GM12873 (cell line): ENCODE results near the gene DYNC1I2.

ENCODE experiments used
- TF ChIP-seq, protein P1 (sequence below): IDR thresholded peaks from 2 replicates; pipeline ENCODE4 v1.5.1; 2012; ENCODE audit warnings: low read depth, mild to moderate bottlenecking, moderate library complexity, low read length, control low read depth; ENCODE audit not compliant: insufficient read depth; ENCODE audit errors: missing control alignments

Gene DYNC1I2

DNA sequence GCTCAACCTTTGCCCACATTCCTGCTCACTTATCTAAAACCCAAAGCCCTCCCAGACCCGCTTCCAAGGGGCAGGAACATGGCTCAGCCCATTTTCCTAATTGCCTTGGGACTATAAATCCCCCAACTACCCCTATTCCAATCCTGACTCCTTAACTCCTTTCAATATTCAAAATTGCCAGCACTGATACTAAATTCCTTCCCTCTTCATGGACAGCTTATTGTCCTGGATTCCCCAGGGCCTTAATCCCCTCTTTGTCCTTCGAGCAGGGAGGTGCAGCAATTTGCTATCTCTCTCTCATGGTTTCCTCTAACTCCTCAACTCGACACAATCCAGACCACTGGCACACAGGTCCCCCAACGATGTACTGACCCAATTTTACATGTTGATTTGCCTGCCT, 107.6 kb downstream of the DYNC1I2 start:
- TF ChIP-seq, protein P1, sequence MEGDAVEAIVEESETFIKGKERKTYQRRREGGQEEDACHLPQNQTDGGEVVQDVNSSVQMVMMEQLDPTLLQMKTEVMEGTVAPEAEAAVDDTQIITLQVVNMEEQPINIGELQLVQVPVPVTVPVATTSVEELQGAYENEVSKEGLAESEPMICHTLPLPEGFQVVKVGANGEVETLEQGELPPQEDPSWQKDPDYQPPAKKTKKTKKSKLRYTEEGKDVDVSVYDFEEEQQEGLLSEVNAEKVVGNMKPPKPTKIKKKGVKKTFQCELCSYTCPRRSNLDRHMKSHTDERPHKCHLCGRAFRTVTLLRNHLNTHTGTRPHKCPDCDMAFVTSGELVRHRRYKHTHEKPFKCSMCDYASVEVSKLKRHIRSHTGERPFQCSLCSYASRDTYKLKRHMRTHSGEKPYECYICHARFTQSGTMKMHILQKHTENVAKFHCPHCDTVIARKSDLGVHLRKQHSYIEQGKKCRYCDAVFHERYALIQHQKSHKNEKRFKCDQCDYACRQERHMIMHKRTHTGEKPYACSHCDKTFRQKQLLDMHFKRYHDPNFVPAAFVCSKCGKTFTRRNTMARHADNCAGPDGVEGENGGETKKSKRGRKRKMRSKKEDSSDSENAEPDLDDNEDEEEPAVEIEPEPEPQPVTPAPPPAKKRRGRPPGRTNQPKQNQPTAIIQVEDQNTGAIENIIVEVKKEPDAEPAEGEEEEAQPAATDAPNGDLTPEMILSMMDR = no peak
